NB4 (cell line): ENCODE data around the gene PNPLA2.

Experiments
- MAX ChIP-seq: IDR thresholded peaks from 2 replicates; pipeline ENCODE4 v1.6.1; 2011; ENCODE audit warnings: low read depth, low read length
- MYC ChIP-seq: IDR thresholded peaks from 2 replicates; pipeline ENCODE4 v1.6.1; 2011; ENCODE audit warnings: low read depth, low read length
- POLR2A ChIP-seq: IDR thresholded peaks from 2 replicates; pipeline ENCODE4 v1.6.1; 2011; ENCODE audit warnings: mild to moderate bottlenecking; ENCODE audit not compliant: insufficient read length; ENCODE audit errors: extremely low read depth
- TF ChIP-seq, protein P1 (sequence below): IDR thresholded peaks from one replicate; pipeline ENCODE4 v1.5.1; 2012; ENCODE audit warnings: low read depth, low read length

GRCh38 chr11:788953-789940 lies 29.5 kb upstream of the PNPLA2 start:
- TF ChIP-seq, protein P1, sequence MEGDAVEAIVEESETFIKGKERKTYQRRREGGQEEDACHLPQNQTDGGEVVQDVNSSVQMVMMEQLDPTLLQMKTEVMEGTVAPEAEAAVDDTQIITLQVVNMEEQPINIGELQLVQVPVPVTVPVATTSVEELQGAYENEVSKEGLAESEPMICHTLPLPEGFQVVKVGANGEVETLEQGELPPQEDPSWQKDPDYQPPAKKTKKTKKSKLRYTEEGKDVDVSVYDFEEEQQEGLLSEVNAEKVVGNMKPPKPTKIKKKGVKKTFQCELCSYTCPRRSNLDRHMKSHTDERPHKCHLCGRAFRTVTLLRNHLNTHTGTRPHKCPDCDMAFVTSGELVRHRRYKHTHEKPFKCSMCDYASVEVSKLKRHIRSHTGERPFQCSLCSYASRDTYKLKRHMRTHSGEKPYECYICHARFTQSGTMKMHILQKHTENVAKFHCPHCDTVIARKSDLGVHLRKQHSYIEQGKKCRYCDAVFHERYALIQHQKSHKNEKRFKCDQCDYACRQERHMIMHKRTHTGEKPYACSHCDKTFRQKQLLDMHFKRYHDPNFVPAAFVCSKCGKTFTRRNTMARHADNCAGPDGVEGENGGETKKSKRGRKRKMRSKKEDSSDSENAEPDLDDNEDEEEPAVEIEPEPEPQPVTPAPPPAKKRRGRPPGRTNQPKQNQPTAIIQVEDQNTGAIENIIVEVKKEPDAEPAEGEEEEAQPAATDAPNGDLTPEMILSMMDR: no peak
- no peak for TF ChIP-seq POLR2A
- no peak for TF ChIP-seq MAX
- no peak for TF ChIP-seq MYC
